SK-N-SH (cell line): ENCODE measurements around the gene LDLRAP1.

Experiments used
- FOXM1 ChIP-seq: IDR thresholded peaks from 2 replicates; pipeline ENCODE4 v1.4.0; 2012; ENCODE audit warnings: low read depth, mild to moderate bottlenecking
- TAF1 ChIP-seq: IDR thresholded peaks from 2 replicates; pipeline ENCODE4 v1.6.1; 2012; ENCODE audit warnings: low read depth, mild to moderate bottlenecking, low read length, moderate library complexity, borderline replicate concordance
- TF ChIP-seq, protein P1 (sequence below): fragments of 200-600 bp; sonication (generic); IDR thresholded peaks from 2 replicates; pipeline ENCODE4 v1.6.1; 2017; ENCODE audit warnings: antibody characterized with exemption, mild to moderate bottlenecking, moderate library complexity

DNA sequence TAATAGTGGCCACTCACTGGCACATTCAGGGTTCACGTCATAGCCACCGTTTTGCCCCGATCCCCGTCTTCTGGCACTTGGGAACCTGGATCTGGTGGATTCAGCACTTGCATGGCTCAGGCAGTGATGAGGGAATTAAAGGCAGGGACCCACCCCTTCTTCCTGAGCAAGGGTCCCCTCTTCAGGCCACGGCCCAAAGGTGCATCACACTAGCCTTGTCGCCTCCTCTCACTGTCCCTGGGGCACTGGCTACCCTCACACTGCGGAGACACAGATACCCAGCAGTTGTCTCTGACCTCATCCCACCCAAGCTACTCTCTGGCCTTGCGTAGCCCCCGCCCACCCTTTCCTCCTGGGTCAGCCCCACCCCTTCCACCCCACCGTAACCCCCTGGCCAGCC lies 19.9 kb upstream of the LDLRAP1 start:
- TF ChIP-seq, protein P1, sequence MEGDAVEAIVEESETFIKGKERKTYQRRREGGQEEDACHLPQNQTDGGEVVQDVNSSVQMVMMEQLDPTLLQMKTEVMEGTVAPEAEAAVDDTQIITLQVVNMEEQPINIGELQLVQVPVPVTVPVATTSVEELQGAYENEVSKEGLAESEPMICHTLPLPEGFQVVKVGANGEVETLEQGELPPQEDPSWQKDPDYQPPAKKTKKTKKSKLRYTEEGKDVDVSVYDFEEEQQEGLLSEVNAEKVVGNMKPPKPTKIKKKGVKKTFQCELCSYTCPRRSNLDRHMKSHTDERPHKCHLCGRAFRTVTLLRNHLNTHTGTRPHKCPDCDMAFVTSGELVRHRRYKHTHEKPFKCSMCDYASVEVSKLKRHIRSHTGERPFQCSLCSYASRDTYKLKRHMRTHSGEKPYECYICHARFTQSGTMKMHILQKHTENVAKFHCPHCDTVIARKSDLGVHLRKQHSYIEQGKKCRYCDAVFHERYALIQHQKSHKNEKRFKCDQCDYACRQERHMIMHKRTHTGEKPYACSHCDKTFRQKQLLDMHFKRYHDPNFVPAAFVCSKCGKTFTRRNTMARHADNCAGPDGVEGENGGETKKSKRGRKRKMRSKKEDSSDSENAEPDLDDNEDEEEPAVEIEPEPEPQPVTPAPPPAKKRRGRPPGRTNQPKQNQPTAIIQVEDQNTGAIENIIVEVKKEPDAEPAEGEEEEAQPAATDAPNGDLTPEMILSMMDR = peak; percentile 48
- TF ChIP-seq TAF1 (no peak), FOXM1 (no peak)
